Naive thymus-derived CD4-positive, alpha-beta T cell (primary cell): ENCODE data around the gene FOSL2. TPM values are rescaled to one million over a fixed set of nuclear protein-coding genes. Genes with fewer than 3 reads are reported as not detected.

ENCODE experiments used
- ATAC-seq: fragments of 150-1000 bp; cut with Tn5 transposase; 2 replicates; pipeline ENCODE4 v1.10.0; 2021; ENCODE audit warnings: mild to moderate bottlenecking, moderate library complexity
- CTCF ChIA-PET: fragments of 350-600 bp; sonication (Branson Sonifier 250); formaldehyde crosslinking; loops from one replicate; lab custom pipeline; 2021; ENCODE audit warnings: antibody characterized with exemption; lab: Charles Lee
- POLR2A ChIA-PET: fragments of 350-600 bp; sonication (Branson Sonifier 250); formaldehyde crosslinking; loops from one replicate; lab custom pipeline; 2021; ENCODE audit warnings: antibody characterized with exemption, inconsistent platforms; lab: Charles Lee
- DNase-seq, 9 donors: peaks; one replicate each; pipeline versions ENCODE4 v3.0.0 to v3.0.0-alpha.2; 2020 to 2022; ENCODE audit warnings: mixed read lengths in 1 of 9
- H3K27ac ChIP-seq: one replicate; pipeline ENCODE4 v1.7.0; 2013; ENCODE audit warnings: mild to moderate bottlenecking, low read depth, low read length, moderate library complexity
- H3K27me3 ChIP-seq, 2 donors: one replicate each; pipeline ENCODE4 v1.7.0; 2013; ENCODE audit warnings: low read length in 2 of 2, mild to moderate bottlenecking in 2 of 2, moderate library complexity in 2 of 2; ENCODE audit not compliant: control insufficient read depth in 2 of 2, insufficient read depth in 2 of 2
- H3K36me3 ChIP-seq, 3 experiments: 1 replicate in 2 of 3; 2 replicates in 1 of 3; pipeline ENCODE4 v1.7.0; 2013; ENCODE audit warnings: low read length in 3 of 3, mild to moderate bottlenecking in 3 of 3, moderate library complexity in 1 of 3; ENCODE audit not compliant: insufficient read depth in 3 of 3, control insufficient read depth in 2 of 3
- H3K4me1 ChIP-seq, 2 donors: one replicate each; pipeline ENCODE4 v1.7.0; 2013; ENCODE audit warnings: low read length in 2 of 2, mild to moderate bottlenecking in 2 of 2, moderate library complexity in 1 of 2; ENCODE audit not compliant: control insufficient read depth in 2 of 2, insufficient read depth in 2 of 2
- H3K4me3 ChIP-seq: 2 replicates; pipeline ENCODE4 v1.7.0; 2013; ENCODE audit warnings: mild to moderate bottlenecking, low read length
- H3K9me3 ChIP-seq, 3 experiments: 1 replicate in 2 of 3; 2 replicates in 1 of 3; pipeline ENCODE4 v1.7.0; 2013; ENCODE audit warnings: low read length in 3 of 3; ENCODE audit not compliant: control insufficient read depth in 2 of 3
- H3K27ac Mint-ChIP-seq, 9 donors: one replicate each; pipeline ENCODE4 v1.8.0; 2020 to 2022; ENCODE audit warnings: mixed read lengths in 9 of 9, mild to moderate bottlenecking in 8 of 9, moderate library complexity in 5 of 9, inconsistent platforms in 2 of 9
- H3K27me3 Mint-ChIP-seq, 5 donors: one replicate each; pipeline ENCODE4 v1.8.0; 2021 to 2022; ENCODE audit warnings: mixed read lengths in 5 of 5, mild to moderate bottlenecking in 1 of 5
- H3K36me3 Mint-ChIP-seq, 5 donors: one replicate each; pipeline ENCODE4 v1.8.0; 2020 to 2022; ENCODE audit warnings: mixed read lengths in 5 of 5, mild to moderate bottlenecking in 3 of 5, inconsistent platforms in 1 of 5
- H3K4me1 Mint-ChIP-seq, 7 donors: one replicate each; pipeline ENCODE4 v1.8.0; 2020 to 2022; ENCODE audit warnings: mixed read lengths in 7 of 7, mild to moderate bottlenecking in 3 of 7, inconsistent platforms in 1 of 7
- H3K4me3 Mint-ChIP-seq, 10 donors: one replicate each; pipeline ENCODE4 v1.8.0; 2020 to 2022; ENCODE audit warnings: mild to moderate bottlenecking in 10 of 10, mixed read lengths in 10 of 10, moderate library complexity in 6 of 10, inconsistent platforms in 2 of 10
- H3K9me3 Mint-ChIP-seq, 11 donors: one replicate each; pipeline ENCODE4 v1.8.0; 2020 to 2022; ENCODE audit warnings: mixed read lengths in 11 of 11, mild to moderate bottlenecking in 4 of 11, inconsistent platforms in 1 of 11, moderate library complexity in 1 of 11
- intact Hi-C, 2 donors: fragments of 100-400 bp; cut with micrococcal nuclease; formaldehyde crosslinking; loops; one replicate each; pipeline ENCODE4 v1.15.1; 2023
- polyA plus RNA-seq, 2 donors: library from polyadenylated mRNA; unstranded; fragments of 300-500 nt; fragmentation: Illumina TruSeq; gene quantifications; one replicate each; pipeline ENCODE4 v1.2.3, GENCODE V29; 2021
- total RNA-seq, 6 experiments: library from RNA in 5 of 6; stranded (reverse) in 5 of 6; gene quantifications; 1 replicate in 5 of 6; 2 replicates in 1 of 6; pipeline ENCODE4 v1.2.3 and lab custom pipeline; 2021 to 2026

Gene FOSL2
- total and polyA plus RNA-seq, 7 experiments from 2014 or later: 0.25 to 251 (median 1.3) TPM

- POLR2A ChIA-PET: no interaction called here
- Mint-ChIP-seq H3K4me1 (peaks cover 0 to 27% (median 0%) of the 10 kb centered on the region in 7 donors), H3K9me3 (peaks cover 0 to 8% (median 0%) of the 10 kb centered on the region in 11 donors), H3K27me3 (no peaks in the 10 kb centered on the region), H3K27ac (no peak overlapping the region), H3K36me3 (peaks cover 0 to 10% (median 0%) of the 10 kb centered on the region in 5 donors), H3K4me3 (no peak overlapping the region)
- DNase-seq (no peak), ATAC-seq (no peak)
- peaks cover 0 to 4% of the 10 kb centered on the region in 2 donors for H3K4me1 ChIP-seq
- no peak overlapping the region for H3K27ac ChIP-seq
- intact Hi-C loops: no loop called here
- no peaks in the 10 kb centered on the region for H3K36me3 ChIP-seq
- H3K9me3 ChIP-seq: no peaks in the 10 kb centered on the region
- no peaks in the 10 kb centered on the region for H3K27me3 ChIP-seq
- no peak overlapping the region for H3K4me3 ChIP-seq
- CTCF ChIA-PET: no interaction called here
These were observed 46.5 kb downstream of the FOSL2 start for GRCh38 chr2:28439127-28439526.

GRCh38 chr2:28439763-28440162 is 47.1 kb downstream of the FOSL2 start:
- Mint-ChIP-seq H3K27ac (no peak overlapping the region), H3K4me3 (no peak overlapping the region), H3K36me3 (peaks cover 0 to 10% (median 0%) of the 10 kb centered on the region in 5 donors), H3K27me3 (no peaks in the 10 kb centered on the region), H3K4me1 (peaks cover 0 to 21% (median 0%) of the 10 kb centered on the region in 7 donors), H3K9me3 (peaks cover 0 to 8% (median 0%) of the 10 kb centered on the region in 11 donors)
- H3K27me3 ChIP-seq: no peaks in the 10 kb centered on the region
- DNase-seq (no peak), ATAC-seq (no peak)
- H3K36me3 ChIP-seq: no peaks in the 10 kb centered on the region
- no peaks in the 10 kb centered on the region for H3K9me3 ChIP-seq
- H3K4me3 ChIP-seq: no peak overlapping the region
- no peaks in the 10 kb centered on the region for H3K4me1 ChIP-seq
- intact Hi-C loops: no loop called here
- H3K27ac ChIP-seq: no peak overlapping the region
- ChIA-PET CTCF (no interaction called here), POLR2A (no interaction called here)

- Histone ChIP-seq H3K36me3 (no peaks in the 10 kb centered on the region), H3K27ac (no peak overlapping the region), H3K4me1 (no peaks in the 10 kb centered on the region), H3K27me3 (no peaks in the 10 kb centered on the region), H3K4me3 (no peak overlapping the region), H3K9me3 (no peaks in the 10 kb centered on the region)
- ATAC-seq: no peak
- intact Hi-C loops: no loop called here
- peaks cover 0 to 21% (median 0%) of the 10 kb centered on the region in 7 donors for H3K4me1 Mint-ChIP-seq
- ChIA-PET POLR2A (no interaction called here), CTCF (no interaction called here)
- H3K9me3 Mint-ChIP-seq: peaks cover 0 to 8% (median 0%) of the 10 kb centered on the region in 11 donors
- no peak for DNase-seq
- no peak overlapping the region for H3K27ac Mint-ChIP-seq
- H3K4me3 Mint-ChIP-seq: no peak overlapping the region
- peaks cover 0 to 9% (median 0%) of the 10 kb centered on the region in 5 donors for H3K36me3 Mint-ChIP-seq
- no peaks in the 10 kb centered on the region for H3K27me3 Mint-ChIP-seq
These were observed 49.7 kb downstream of the FOSL2 start for GRCh38 chr2:28442328-28442727.

GRCh38 chr2:28444956-28445355 is 52.3 kb downstream of the FOSL2 start:
- Mint-ChIP-seq H3K27me3 (no peaks in the 10 kb centered on the region), H3K36me3 (peaks cover 0 to 9% (median 0%) of the 10 kb centered on the region in 5 donors), H3K4me1 (peaks cover 0 to 36% (median 0%) of the 10 kb centered on the region in 7 donors), H3K4me3 (no peak overlapping the region), H3K9me3 (peaks cover 0 to 8% (median 0%) of the 10 kb centered on the region in 11 donors), H3K27ac (no peak overlapping the region)
- ChIA-PET CTCF (no interaction called here), POLR2A (no interaction called here)
- intact Hi-C loops: no loop called here
- DNase-seq (no peak), ATAC-seq (no peak)
- no peaks in the 10 kb centered on the region for H3K4me1 ChIP-seq
- H3K36me3 ChIP-seq: no peaks in the 10 kb centered on the region
- H3K27ac ChIP-seq: no peak overlapping the region
- H3K9me3 ChIP-seq: no peaks in the 10 kb centered on the region
- H3K27me3 ChIP-seq: no peaks in the 10 kb centered on the region
- H3K4me3 ChIP-seq: no peak overlapping the region

GRCh38 chr2:28445448-28446258 is 53.0 kb downstream of the FOSL2 start:
- no peak overlapping the region for H3K4me3 Mint-ChIP-seq
- H3K4me1 ChIP-seq: no peaks in the 10 kb centered on the region
- ChIA-PET POLR2A (interaction anchor here (0.6 to 0.7 kb wide), 2 partner anchors 22 to 316 kb away, joined by 3 read pairs; no protein-coding TSS in a partner anchor), CTCF (interaction anchor here (0.6 to 0.7 kb wide), 2 partner anchors 56 to 740 kb away, joined by 3 read pairs; no protein-coding TSS in a partner anchor)
- H3K27ac ChIP-seq: no peak overlapping the region
- H3K9me3 Mint-ChIP-seq: peaks cover 0 to 8% (median 0%) of the 10 kb centered on the region in 11 donors
- DNase-seq: peak in 1 of 9 donors; percentile 64
- no peaks in the 10 kb centered on the region for H3K27me3 ChIP-seq
- H3K9me3 ChIP-seq: no peaks in the 10 kb centered on the region
- H3K36me3 Mint-ChIP-seq: peaks cover 0 to 9% (median 0%) of the 10 kb centered on the region in 5 donors
- H3K4me3 ChIP-seq: no peak overlapping the region
- H3K27ac Mint-ChIP-seq: peak overlapping the region in 1 of 9 donors; percentile 26
- no peaks in the 10 kb centered on the region for H3K27me3 Mint-ChIP-seq
- H3K4me1 Mint-ChIP-seq: peaks cover 0 to 43% (median 0%) of the 10 kb centered on the region in 7 donors
- intact Hi-C loops: no loop called here
- no peaks in the 10 kb centered on the region for H3K36me3 ChIP-seq
- ATAC-seq: peak; percentile 42

- Mint-ChIP-seq H3K27me3 (no peaks in the 10 kb centered on the region), H3K27ac (no peak overlapping the region), H3K36me3 (peaks cover 0 to 9% (median 0%) of the 10 kb centered on the region in 5 donors), H3K4me3 (no peak overlapping the region), H3K9me3 (peaks cover 0 to 8% (median 0%) of the 10 kb centered on the region in 11 donors), H3K4me1 (peaks cover 0 to 51% (median 0%) of the 10 kb centered on the region in 7 donors)
- ATAC-seq: no peak
- Histone ChIP-seq H3K4me3 (no peak overlapping the region), H3K27me3 (no peaks in the 10 kb centered on the region), H3K36me3 (no peaks in the 10 kb centered on the region), H3K27ac (no peak overlapping the region), H3K9me3 (no peaks in the 10 kb centered on the region), H3K4me1 (no peaks in the 10 kb centered on the region)
- ChIA-PET CTCF (interaction anchor here (0.6 kb wide), 1 partner anchor 23 kb away, joined by 3 read pairs; no protein-coding TSS in a partner anchor), POLR2A (interaction anchor here (0.6 kb wide), 1 partner anchor 23 kb away, joined by 3 read pairs; no protein-coding TSS in a partner anchor)
- DNase-seq: no peak
- intact Hi-C loops: no loop called here
These were observed 53.9 kb downstream of the FOSL2 start for GRCh38 chr2:28446531-28446930.
